ENCODE measurements around the gene MRPS31. TPM values are rescaled to one million over a fixed set of nuclear protein-coding genes. Genes with fewer than 3 reads are reported as not detected.

Gene MRPS31
- total RNA-seq, 1 experiment from 2014 or later = 22.8 TPM

GRCh38 chr13:40792284-40793051 is 21.5 kb upstream of the MRPS31 start:
- no peaks in the 10 kb centered on the region for H3K9me3 ChIP-seq (ENCODE audit: control insufficient read depth in 1 of 2, insufficient read depth in 1 of 2, low read depth in 1 of 2, low read length in 2 of 2)
- peaks cover 4 to 20% of the 10 kb centered on the region in 2 experiments; a peak in 3 of 4 replicates for H3K4me1 ChIP-seq (ENCODE audit: control insufficient read depth in 1 of 2, insufficient read depth in 2 of 2, low read length in 2 of 2)
- no peak overlapping the region for H3K9ac ChIP-seq (ENCODE audit: low read length)
- H2AFZ ChIP-seq (ENCODE audit: low read depth, low read length, poor library complexity, severe bottlenecking) = no peak overlapping the region
- POLR2A ChIA-PET = no interaction called here
- H3K4me3 ChIP-seq (replicated peaks in 1 of 2; ENCODE audit: low read depth in 1 of 2, low read length in 2 of 2) = no peak overlapping the region
- peaks cover 14% of the 10 kb centered on the region for H3K79me2 ChIP-seq (ENCODE audit: insufficient read depth, low read length)
- BruUV-seq (replicated peaks) = no TSS peak
- H3K4me2 ChIP-seq (ENCODE audit: low read length) = no peak overlapping the region
- RAD21 ChIA-PET (ENCODE audit: low non-redundant PET in 1 of 2, low total read pairs in 2 of 2, uncharacterized antibody in 2 of 2, unreplicated experiment in 2 of 2) = no interaction called here
- peaks cover 0 to 6% of the 10 kb centered on the region in 2 experiments; a peak in 2 of 4 replicates for H3K36me3 ChIP-seq (ENCODE audit: control insufficient read depth in 1 of 2, insufficient read depth in 2 of 2, low read length in 2 of 2)
- no peaks in the 10 kb centered on the region for H3K9me2 ChIP-seq (ENCODE audit: insufficient read depth)
- no peaks in the 10 kb centered on the region for H4K20me1 ChIP-seq (ENCODE audit: insufficient read depth)
- ATAC-seq (no peak), DNase-seq (ENCODE audit: low read depth, low spot score) (no peak)
- CTCF ChIA-PET = no interaction called here
- intact Hi-C loops (cut with micrococcal nuclease) = no loop called here
- no peak overlapping the region for H3K27ac ChIP-seq (ENCODE audit: low read depth, low read length)
- TF ChIP-seq MAX (IDR thresholded peaks at IDR 0.05) (no peak), ELF1 (IDR thresholded peaks at IDR 0.05; ENCODE audit: borderline replicate concordance, low read depth) (no peak), ZNF274 (IDR thresholded peaks at IDR 0.05; ENCODE audit: low read depth, low read length) (no peak), YY1 (IDR thresholded peaks at IDR 0.05; ENCODE audit: extremely low read depth, insufficient replicate concordance, low read depth, low read length) (no peak), ZBTB33 (IDR thresholded peaks at IDR 0.05; ENCODE audit: extremely low read depth, insufficient replicate concordance, low read length) (no peak), ATF3 (IDR thresholded peaks at IDR 0.05) (no peak), RAD21 (IDR thresholded peaks at IDR 0.05; ENCODE audit: low read depth) (no peak), CTCF (IDR thresholded peaks at IDR 0.05 in 2 of 3, conservative IDR thresholded peaks at IDR 0.05 in 1 of 3; ENCODE audit: borderline replicate concordance in 1 of 3, insufficient read depth in 1 of 3, low read depth in 2 of 3, low read length in 2 of 3) (no peak), FOSL1 (IDR thresholded peaks at IDR 0.05; ENCODE audit: low read depth) (no peak), CEBPB (IDR thresholded peaks at IDR 0.05; ENCODE audit: low read depth) (no peak), JUND (IDR thresholded peaks at IDR 0.05) (no peak), CBX3 (IDR thresholded peaks at IDR 0.05; ENCODE audit: low read depth) (no peak), ZFX (IDR thresholded peaks at IDR 0.05) (no peak), TCF7L2 (IDR thresholded peaks at IDR 0.05; ENCODE audit: borderline replicate concordance, extremely low read depth, insufficient read depth, insufficient read length) (no peak)
- no peaks in the 10 kb centered on the region for H3K27me3 ChIP-seq (ENCODE audit: insufficient read depth, low read length)
